GM12891 (cell line): ENCODE results near the gene CD40LG. TPM values are rescaled to one million over a fixed set of nuclear protein-coding genes. Genes with fewer than 3 reads are reported as not detected.
A peak's percentile ranks its signal among the peaks of the same experiment; 100 is the strongest.

Source experiments
- DNase-seq: peaks from one replicate; pipeline ENCODE4 v3.0.0; 2011; ENCODE audit warnings: low spot score; ENCODE audit not compliant: insufficient read length
- FAIRE-seq: peaks from 2 replicates; lab custom pipeline; 2011; peaks lifted over from hg19 to GRCh38; lab: Jason Lieb, UNC
- PAX5 ChIP-seq: IDR thresholded peaks from 2 replicates; pipeline ENCODE4 v1.6.1; 2011; ENCODE audit warnings: low read length, moderate library complexity, mild to moderate bottlenecking; ENCODE audit not compliant: insufficient read depth, severe bottlenecking
- POLR2A ChIP-seq: IDR thresholded peaks from 2 replicates; pipeline ENCODE4 v1.6.1; 2011; ENCODE audit warnings: low read depth, low read length, control low read depth
- POLR2AphosphoS5 ChIP-seq: IDR thresholded peaks from 2 replicates; pipeline ENCODE4 v1.6.1; 2011; ENCODE audit warnings: low read depth, low read length, control low read depth
- POU2F2 ChIP-seq: IDR thresholded peaks from 2 replicates; pipeline ENCODE4 v1.6.1; 2011; ENCODE audit warnings: low read depth, mild to moderate bottlenecking, control low read depth, low read length, moderate library complexity
- SPI1 ChIP-seq: IDR thresholded peaks from 2 replicates; pipeline ENCODE4 v1.6.1; 2011; ENCODE audit warnings: low read depth, low read length, control low read depth
- TAF1 ChIP-seq: IDR thresholded peaks from 2 replicates; pipeline ENCODE4 v1.6.1; 2011; ENCODE audit warnings: low read depth, low read length, control low read depth
- polyA plus RNA-seq: library from polyadenylated mRNA; unstranded; fragments of >200 nt; gene quantifications from one replicate; pipeline ENCODE4 v1.2.1, GENCODE V29; 2012; ENCODE audit warnings: low read depth, missing spikeins, inconsistent platforms; ENCODE audit not compliant: missing spikeins

CD40LG gene
- polyA plus RNA-seq: 0.21 TPM

GRCh38 chrX:136647677-136648360 is at the start of gene CD40LG:
TSS of gene CD40LG (plus strand) at chrX:136648158. CDS start at chrX:136648249, 91 bp downstream.
- no peak for TF ChIP-seq POLR2AphosphoS5
- no peak for TF ChIP-seq POU2F2
- no peak for TF ChIP-seq TAF1
- TF ChIP-seq POLR2A: no peak
- TF ChIP-seq SPI1: no peak
- no peak for TF ChIP-seq PAX5
- peak; percentile 62 for FAIRE-seq
- DNase-seq: no peak

- TF ChIP-seq POU2F2 (no peak), TAF1 (no peak), POLR2AphosphoS5 (no peak), PAX5 (no peak), SPI1 (no peak), POLR2A (no peak)
- FAIRE-seq (no peak), DNase-seq (no peak)
Measured at GRCh38 chrX:136598631-136599030, 49.3 kb upstream of the CD40LG start.

- FAIRE-seq (no peak), DNase-seq (no peak)
- TF ChIP-seq POU2F2: no peak
- no peak for TF ChIP-seq POLR2A
- TF ChIP-seq POLR2AphosphoS5: no peak
- no peak for TF ChIP-seq TAF1
- TF ChIP-seq PAX5: no peak
- no peak for TF ChIP-seq SPI1
Measured at GRCh38 chrX:136600059-136600458, 47.9 kb upstream of the CD40LG start.

GRCh38 chrX:136607236-136607635 is 40.7 kb upstream of the CD40LG start:
- TF ChIP-seq POLR2AphosphoS5: no peak
- TF ChIP-seq TAF1: no peak
- no peak for TF ChIP-seq POLR2A
- no peak for TF ChIP-seq POU2F2
- no peak for TF ChIP-seq SPI1
- TF ChIP-seq PAX5: no peak
- DNase-seq (no peak), FAIRE-seq (no peak)

GRCh38 chrX:136608295-136608933 is 39.5 kb upstream of the CD40LG start:
- FAIRE-seq: peak; percentile 92
- no peak for DNase-seq
- TF ChIP-seq POLR2A: no peak
- no peak for TF ChIP-seq PAX5
- no peak for TF ChIP-seq TAF1
- TF ChIP-seq SPI1: no peak
- no peak for TF ChIP-seq POU2F2
- no peak for TF ChIP-seq POLR2AphosphoS5

- TF ChIP-seq SPI1: no peak
- TF ChIP-seq PAX5: no peak
- TF ChIP-seq POLR2A: 0 out of 2 replicates have a peak, but pooled peaks have one; percentile 34
- DNase-seq (no peak), FAIRE-seq (peak; percentile 81)
Measured at GRCh38 chrX:136616987-136617685, 30.8 kb upstream of the CD40LG start.

GRCh38 chrX:136619899-136620505 is 28.0 kb upstream of the CD40LG start:
- TF ChIP-seq POLR2AphosphoS5 (no peak), TAF1 (no peak), POU2F2 (no peak), PAX5 (no peak), POLR2A (no peak), SPI1 (no peak)
- peak; percentile 80 for FAIRE-seq
- no peak for DNase-seq

GRCh38 chrX:136620780-136621179 is 27.2 kb upstream of the CD40LG start:
- TF ChIP-seq PAX5 (no peak), SPI1 (no peak), POLR2AphosphoS5 (no peak), POU2F2 (no peak), POLR2A (no peak)
- DNase-seq (no peak), FAIRE-seq (no peak)

GRCh38 chrX:136622568-136622967 is 25.4 kb upstream of the CD40LG start:
- TF ChIP-seq TAF1 (no peak), POLR2AphosphoS5 (no peak), PAX5 (no peak), POLR2A (no peak), POU2F2 (no peak), SPI1 (no peak)
- DNase-seq: no peak
- FAIRE-seq: no peak
